Left lung (tissue), 10 donors: Measurements from ENCODE around the gene PLXNB3. TPM values are rescaled to one million over a fixed set of nuclear protein-coding genes. Genes with fewer than 3 reads are reported as not detected.

Experiments used
- ATAC-seq: fragments of 200-7000 bp; cut with Tn5 transposase; one replicate; pipeline ENCODE4 v1.9.1; 2020; ENCODE audit warnings: moderate library complexity
- DNase-seq, 4 donors: peaks; one replicate each; pipeline ENCODE4 v3.0.0-alpha.2; 2013 to 2020
- H3K27ac ChIP-seq, 2 donors: fragments of 200-600 bp; sonication (generic) in 1 of 2; one replicate each; pipeline versions ENCODE4 v1.5.0 to v1.8.0; 2020 to 2021
- H3K27me3 ChIP-seq, 2 donors: fragments of 200-600 bp; sonication (generic) in 1 of 2; one replicate each; pipeline versions ENCODE4 v1.5.0 to v1.8.0; 2020 to 2021
- H3K36me3 ChIP-seq, 2 donors: fragments of 200-600 bp; sonication (generic) in 1 of 2; one replicate each; pipeline versions ENCODE4 v1.5.0 to v1.8.0; 2020 to 2021
- H3K4me1 ChIP-seq, 2 donors: fragments of 200-600 bp; one replicate each; pipeline ENCODE4 v1.8.0; 2021
- H3K4me3 ChIP-seq, 2 donors: fragments of 200-600 bp; sonication (generic) in 1 of 2; one replicate each; pipeline versions ENCODE4 v1.5.0 to v1.8.0; 2020 to 2021; ENCODE audit warnings: mild to moderate bottlenecking in 1 of 2
- H3K9me3 ChIP-seq, 2 donors: fragments of 200-600 bp; sonication (generic) in 1 of 2; one replicate each; pipeline versions ENCODE4 v1.5.0 to v1.8.0; 2020 to 2021
- CTCF ChIP-seq, 2 donors: fragments of 200-600 bp; sonication (generic) in 1 of 2; IDR thresholded peaks; one replicate each; pipeline versions ENCODE4 v1.5.0 to v1.8.0; 2021; ENCODE audit warnings: antibody characterized with exemption in 2 of 2
- intact Hi-C, 2 donors: fragments of 100-400 bp; cut with DNase I; formaldehyde crosslinking; loops; one replicate each; pipeline versions ENCODE4 v1.11.2 to v1.14.2; 2022
- polyA plus RNA-seq, 6 donors: library from polyadenylated mRNA; unstranded; fragments of 120-200 nt; gene quantifications; one replicate each; pipeline ENCODE4 v1.2.1, GENCODE V29; 2013; ENCODE audit not compliant: insufficient read length in 6 of 6
- total RNA-seq, 2 donors: library from RNA; stranded (reverse); fragmentation: NEBNext Ultra II Directional; extraction: Animal tissue kit (Norgen Biotek cat#: 25700); gene quantifications; one replicate each; pipeline ENCODE4 v1.2.1, GENCODE V29; 2021
- donor health status: DM: no; HTN: yes; CAD: no.
- donor health status: DM: no; HTN: no; CAD: no.

Gene PLXNB3
- total and polyA plus RNA-seq, 8 donors, result 2.7 to 5.2 (median 3.6) TPM

- no peak for TF ChIP-seq CTCF (IDR thresholded peaks at IDR 0.05)
- intact Hi-C loops, result no loop called here
- H3K4me3 ChIP-seq, result no peak within 1 kb of the TSS
- H3K9me3 ChIP-seq, result no peaks in the 10 kb centered on the region
- H3K4me1 ChIP-seq, result no peaks in the 10 kb centered on the region
- H3K27ac ChIP-seq, result no peak within 1 kb of the TSS
- peaks cover 0 to 26% of the 10 kb centered on the region in 2 donors for H3K36me3 ChIP-seq
- peaks cover 0 to 37% of the 10 kb centered on the region in 2 donors for H3K27me3 ChIP-seq
- ATAC-seq, result no peak
- no peak for DNase-seq
Observed at GRCh38 chrX:153780678-153781427, 16.8 kb downstream of the PLXNB3 start, which contains the start of gene SRPK3. TSS of gene SRPK3 (plus strand) at chrX:153781041. CDS start at chrX:153781087, 46 bp downstream.

- Histone ChIP-seq H3K4me3 (no peak overlapping the region), H3K4me1 (no peaks in the 10 kb centered on the region), H3K36me3 (peaks cover 0 to 33% of the 10 kb centered on the region in 2 donors), H3K27me3 (peaks cover 0 to 37% of the 10 kb centered on the region in 2 donors), H3K9me3 (no peaks in the 10 kb centered on the region), H3K27ac (no peak overlapping the region)
- no peak for TF ChIP-seq CTCF (IDR thresholded peaks at IDR 0.05)
- intact Hi-C loops, result no loop called here
- no peak for DNase-seq
- ATAC-seq, result no peak
Observed at GRCh38 chrX:153781428-153782047, 17.5 kb downstream of the PLXNB3 start.

DNA sequence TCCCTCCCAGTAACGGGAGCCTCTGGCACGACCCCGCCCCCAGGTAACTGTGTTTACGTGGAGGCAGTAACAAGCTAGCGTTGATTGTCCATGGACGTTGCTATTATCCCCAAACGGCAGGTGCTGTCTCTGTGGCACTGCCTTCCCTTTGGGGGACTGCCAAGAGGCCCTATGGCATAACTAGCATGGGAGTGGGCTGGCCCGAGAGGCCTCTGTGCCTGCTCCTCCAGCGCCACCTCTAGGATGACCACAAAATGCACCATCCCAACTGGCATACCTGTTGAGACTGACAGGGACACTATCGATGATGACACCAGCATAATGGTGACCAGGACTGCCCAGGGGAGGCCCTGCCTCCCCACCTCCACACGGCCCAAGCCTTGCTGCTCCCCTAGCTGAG, 18.3 kb downstream of the PLXNB3 start:
- Histone ChIP-seq H3K36me3 (peaks cover 0 to 41% of the 10 kb centered on the region in 2 donors), H3K27ac (no peak overlapping the region), H3K9me3 (no peaks in the 10 kb centered on the region), H3K4me3 (no peak overlapping the region), H3K4me1 (no peaks in the 10 kb centered on the region), H3K27me3 (peaks cover 0 to 37% of the 10 kb centered on the region in 2 donors)
- TF ChIP-seq CTCF (IDR thresholded peaks at IDR 0.05), result no peak
- intact Hi-C loops, result no loop called here
- DNase-seq (no peak), ATAC-seq (no peak)

DNA sequence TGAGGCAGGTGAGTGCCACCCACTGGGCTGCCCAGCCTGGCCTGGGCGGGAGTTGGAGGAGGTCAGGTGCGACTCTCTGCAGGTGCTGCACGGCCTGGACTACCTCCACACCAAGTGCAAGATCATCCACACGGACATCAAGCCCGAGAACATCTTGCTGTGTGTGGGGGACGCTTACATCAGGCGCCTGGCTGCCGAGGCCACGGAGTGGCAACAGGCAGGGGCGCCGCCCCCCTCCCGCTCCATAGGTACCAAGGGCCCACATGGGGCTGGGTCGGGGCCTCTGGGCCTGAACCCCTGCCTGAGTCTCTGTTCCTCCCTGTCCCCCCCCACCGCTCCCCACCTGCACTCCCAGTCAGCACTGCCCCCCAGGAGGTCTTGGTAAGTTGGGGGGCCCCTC, 18.8 kb downstream of the PLXNB3 start:
- peaks cover 0 to 46% of the 10 kb centered on the region in 2 donors for H3K36me3 ChIP-seq
- no peaks in the 10 kb centered on the region for H3K9me3 ChIP-seq
- H3K4me1 ChIP-seq, result no peaks in the 10 kb centered on the region
- H3K27ac ChIP-seq, result no peak overlapping the region
- TF ChIP-seq CTCF (IDR thresholded peaks at IDR 0.05), result no peak
- peaks cover 0 to 32% of the 10 kb centered on the region in 2 donors for H3K27me3 ChIP-seq
- intact Hi-C loops, result no loop called here
- no peak overlapping the region for H3K4me3 ChIP-seq
- ATAC-seq (no peak), DNase-seq (no peak)

- Histone ChIP-seq H3K4me3 (no peak overlapping the region), H3K9me3 (no peaks in the 10 kb centered on the region), H3K36me3 (peaks cover 0 to 52% of the 10 kb centered on the region in 2 donors), H3K27ac (no peak overlapping the region), H3K4me1 (no peaks in the 10 kb centered on the region), H3K27me3 (peaks cover 0 to 32% of the 10 kb centered on the region in 2 donors)
- intact Hi-C loops, result no loop called here
- TF ChIP-seq CTCF (IDR thresholded peaks at IDR 0.05), result no peak
- ATAC-seq (no peak), DNase-seq (no peak)
Observed at GRCh38 chrX:153783378-153784013, 19.4 kb downstream of the PLXNB3 start.
